Prostate gland (tissue), 2 donors: Measurements from ENCODE around the gene ST6GALNAC4. TPM values are rescaled to one million over a fixed set of nuclear protein-coding genes. Genes with fewer than 3 reads are reported as not detected.

Experiments used
- DNase-seq: peaks from one replicate; pipeline ENCODE4 v3.0.0-alpha.2; 2019; ENCODE audit warnings: low spot score
- H3K27ac ChIP-seq, 2 donors: fragments of 200-600 bp; sonication (generic); 2 replicates each; pipeline ENCODE4 v1.5.1; 2017 to 2019
- H3K27me3 ChIP-seq: fragments of 200-600 bp; sonication (generic); replicated peaks from 2 replicates; pipeline ENCODE4 v1.5.1; 2019; ENCODE audit not compliant: insufficient read depth
- H3K36me3 ChIP-seq, 2 donors: fragments of 200-600 bp; sonication (generic); 1 replicate in 1 of 2; 2 replicates in 1 of 2; pipeline versions ENCODE4 v1.5.1 to v1.8.1; 2017 to 2019
- H3K4me1 ChIP-seq: fragments of 200-600 bp; sonication (generic); replicated peaks from 2 replicates; pipeline ENCODE4 v1.5.1; 2019
- H3K4me3 ChIP-seq, 2 donors: fragments of 200-600 bp; sonication (generic); 2 replicates each; pipeline ENCODE4 v1.5.1; 2017 to 2019
- H3K9me3 ChIP-seq: fragments of 200-600 bp; sonication (generic); 2 replicates; pipeline ENCODE4 v1.5.1; 2017
- CTCF ChIP-seq, 4 experiments: fragments of 200-600 bp in 2 of 4; fragments of 450-650 bp in 2 of 4; sonication (generic) in 2 of 4; IDR thresholded peaks; 1 replicate in 3 of 4; 2 replicates in 1 of 4; pipeline ENCODE4 v1.5.1; 2016 to 2019; ENCODE audit warnings: antibody characterized with exemption in 4 of 4, mild to moderate bottlenecking in 2 of 4, moderate library complexity in 2 of 4
- POLR2A ChIP-seq: fragments of 450-650 bp; IDR thresholded peaks from one replicate; pipeline ENCODE4 v1.6.1; 2016; ENCODE audit warnings: antibody characterized with exemption, mild to moderate bottlenecking
- POLR2AphosphoS5 ChIP-seq: sonication (generic); formaldehyde crosslinking; IDR thresholded peaks from one replicate; pipeline ENCODE4 v1.6.1; 2017; ENCODE audit warnings: antibody characterized with exemption
- WGBS: methylation state at CpG from one replicate; pipeline ENCODE4 v1.1.5; 2018; 5-methylcytosine and 5-hydroxymethylcytosine counted together
- intact Hi-C: fragments of 100-400 bp; cut with DNase I; formaldehyde crosslinking; loops from one replicate; pipeline ENCODE4 v1.14.2; 2022
- total RNA-seq, 2 donors: library from RNA; depleted of rRNA; stranded (reverse); fragments of >200 nt; gene quantifications; one replicate each; pipeline ENCODE4 v1.1.0, GENCODE V29; 2016

Gene ST6GALNAC4
- total RNA-seq, 2 donors from 2014 or later, result 21.8 to 47.0 TPM

- no peak overlapping the region for H3K4me3 ChIP-seq
- no peaks in the 10 kb centered on the region for H3K4me1 ChIP-seq
- peaks cover 8 to 21% of the 10 kb centered on the region in 2 donors for H3K36me3 ChIP-seq
- H3K27me3 ChIP-seq, result no peaks in the 10 kb centered on the region
- DNase-seq, result no peak
- H3K9me3 ChIP-seq, result no peaks in the 10 kb centered on the region
- peak overlapping the region; percentile 80 to 82 for H3K27ac ChIP-seq
- WGBS, result 61% methylated on average over 16 of the region's 16 CpGs
- TF ChIP-seq POLR2AphosphoS5, result no peak
- intact Hi-C loops, result loop anchor here (1.0 kb wide), 1 partner anchor 19 kb away; the partner anchor contains the start of gene AK1
Measured at GRCh38 chr9:127896395-127897192, 20.2 kb downstream of the ST6GALNAC4 start.

- Histone ChIP-seq H3K27me3 (no peaks in the 10 kb centered on the region), H3K36me3 (peaks cover 8 to 21% of the 10 kb centered on the region in 2 donors), H3K4me1 (no peaks in the 10 kb centered on the region), H3K27ac (no peak overlapping the region), H3K4me3 (no peak overlapping the region), H3K9me3 (no peaks in the 10 kb centered on the region)
- intact Hi-C loops, result no loop called here
- 95% methylated on average over 8 of the region's 8 CpGs for WGBS
- no peak for DNase-seq
- TF ChIP-seq POLR2AphosphoS5 (no peak), POLR2A (no peak), CTCF (IDR thresholded peaks at IDR 0.05) (no peak)
Measured at GRCh38 chr9:127895811-127896210, 21.0 kb downstream of the ST6GALNAC4 start.

- H3K4me3 ChIP-seq, result no peak overlapping the region
- no peak for DNase-seq
- H3K4me1 ChIP-seq, result no peaks in the 10 kb centered on the region
- no peak overlapping the region for H3K27ac ChIP-seq
- TF ChIP-seq POLR2AphosphoS5 (no peak), POLR2A (no peak), CTCF (IDR thresholded peaks at IDR 0.05) (no peak)
- intact Hi-C loops, result no loop called here
- no peaks in the 10 kb centered on the region for H3K27me3 ChIP-seq
- WGBS, result 94% methylated on average over 4 of the region's 4 CpGs
- H3K36me3 ChIP-seq, result peaks cover 8 to 21% of the 10 kb centered on the region in 2 donors
- no peaks in the 10 kb centered on the region for H3K9me3 ChIP-seq
Measured at GRCh38 chr9:127893392-127893791, 23.4 kb downstream of the ST6GALNAC4 start.

GRCh38 chr9:127892831-127893230 is 24.0 kb downstream of the ST6GALNAC4 start:
- Histone ChIP-seq H3K36me3 (peaks cover 8 to 21% of the 10 kb centered on the region in 2 donors), H3K27ac (no peak overlapping the region), H3K27me3 (no peaks in the 10 kb centered on the region), H3K4me3 (no peak overlapping the region), H3K9me3 (no peaks in the 10 kb centered on the region), H3K4me1 (no peaks in the 10 kb centered on the region)
- 78% methylated on average over 6 of the region's 6 CpGs for WGBS
- intact Hi-C loops, result no loop called here
- no peak for DNase-seq
- TF ChIP-seq POLR2AphosphoS5 (no peak), POLR2A (no peak), CTCF (IDR thresholded peaks at IDR 0.05) (no peak)

GRCh38 chr9:127890053-127890452 is 26.8 kb downstream of the ST6GALNAC4 start:
- Histone ChIP-seq H3K4me3 (no peak overlapping the region), H3K27me3 (no peaks in the 10 kb centered on the region), H3K9me3 (no peaks in the 10 kb centered on the region), H3K36me3 (peaks cover 4 to 26% of the 10 kb centered on the region in 2 donors), H3K27ac (no peak overlapping the region), H3K4me1 (no peaks in the 10 kb centered on the region)
- TF ChIP-seq CTCF (IDR thresholded peaks at IDR 0.05) (no peak), POLR2A (no peak), POLR2AphosphoS5 (no peak)
- intact Hi-C loops, result no loop called here
- no peak for DNase-seq
- 98% methylated on average over 3 of the region's 3 CpGs for WGBS
